Cardiac muscle cell (in vitro differentiated cells and primary cell): ENCODE results near the gene HTT-AS. TPM values are rescaled to one million over a fixed set of nuclear protein-coding genes. Genes with fewer than 3 reads are reported as not detected.

Source experiments
- DNase-seq, 2 donors: peaks; one replicate each; pipeline versions ENCODE4 v3.0.0 to v3.0.0-alpha.2; 2010 to 2017; ENCODE audit warnings: low read depth in 1 of 2, low spot score in 1 of 2
- H3K27ac ChIP-seq: fragments of 200-600 bp; sonication (generic); 2 replicates; pipeline ENCODE4 v1.5.1; 2016
- H3K27me3 ChIP-seq: fragments of 200-600 bp; sonication (generic); 2 replicates; pipeline ENCODE4 v1.6.0; 2016; ENCODE audit warnings: control low read depth
- H3K36me3 ChIP-seq: fragments of 200-600 bp; sonication (generic); 2 replicates; pipeline ENCODE4 v1.5.1; 2016; ENCODE audit warnings: control low read depth
- H3K4me1 ChIP-seq: fragments of 200-600 bp; sonication (generic); 2 replicates; pipeline ENCODE4 v1.8.1; 2017; ENCODE audit warnings: low read depth, mild to moderate bottlenecking, mixed run types
- H3K4me3 ChIP-seq: fragments of 200-600 bp; sonication (generic); 2 replicates; pipeline ENCODE4 v1.5.1; 2016; ENCODE audit warnings: mild to moderate bottlenecking
- H3K9me3 ChIP-seq: fragments of 200-600 bp; sonication (generic); 2 replicates; pipeline ENCODE4 v1.5.1; 2017; ENCODE audit warnings: low read depth, mild to moderate bottlenecking, control low read depth
- polyA plus RNA-seq: library from polyadenylated mRNA; unstranded; fragments of >200 nt; fragmentation: Nextera tagmentation; extraction: Ambion mirVana; gene quantifications from 2 replicates; pipeline ENCODE4 v1.2.1, GENCODE V29; 2016
- total RNA-seq: library from RNA; depleted of rRNA; stranded (reverse); fragments of >200 nt; gene quantifications from 2 replicates; pipeline ENCODE4 v1.2.3, GENCODE V29; 2016
- TF ChIP-seq, protein P1 (sequence below): IDR thresholded peaks from 2 replicates; pipeline ENCODE4 v1.5.1; 2012; ENCODE audit warnings: low read depth, mild to moderate bottlenecking, low read length

The HTT-AS gene
- total and polyA plus RNA-seq, 2 experiments from 2014 or later = not detected

DNA sequence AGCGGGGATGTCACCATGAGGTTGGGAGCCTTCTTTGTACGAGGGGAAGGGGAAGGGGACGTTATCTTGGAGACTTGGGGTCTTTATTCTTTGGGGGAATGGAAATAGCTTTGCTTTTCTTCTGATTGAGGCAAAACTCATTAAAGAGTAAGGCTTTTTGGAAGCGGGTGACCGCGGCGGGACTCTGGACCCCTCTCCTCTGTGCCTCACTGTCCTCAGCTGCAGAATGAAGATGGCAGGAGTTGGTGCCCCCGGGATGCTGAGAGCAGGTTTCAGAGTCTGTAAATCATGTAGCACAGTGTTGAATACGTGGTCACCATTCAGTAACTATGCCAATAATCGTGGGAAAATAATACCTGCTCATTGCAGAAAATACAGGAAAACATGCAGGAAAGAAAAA is 32.1 kb downstream of the HTT-AS start:
- TF ChIP-seq, protein P1, sequence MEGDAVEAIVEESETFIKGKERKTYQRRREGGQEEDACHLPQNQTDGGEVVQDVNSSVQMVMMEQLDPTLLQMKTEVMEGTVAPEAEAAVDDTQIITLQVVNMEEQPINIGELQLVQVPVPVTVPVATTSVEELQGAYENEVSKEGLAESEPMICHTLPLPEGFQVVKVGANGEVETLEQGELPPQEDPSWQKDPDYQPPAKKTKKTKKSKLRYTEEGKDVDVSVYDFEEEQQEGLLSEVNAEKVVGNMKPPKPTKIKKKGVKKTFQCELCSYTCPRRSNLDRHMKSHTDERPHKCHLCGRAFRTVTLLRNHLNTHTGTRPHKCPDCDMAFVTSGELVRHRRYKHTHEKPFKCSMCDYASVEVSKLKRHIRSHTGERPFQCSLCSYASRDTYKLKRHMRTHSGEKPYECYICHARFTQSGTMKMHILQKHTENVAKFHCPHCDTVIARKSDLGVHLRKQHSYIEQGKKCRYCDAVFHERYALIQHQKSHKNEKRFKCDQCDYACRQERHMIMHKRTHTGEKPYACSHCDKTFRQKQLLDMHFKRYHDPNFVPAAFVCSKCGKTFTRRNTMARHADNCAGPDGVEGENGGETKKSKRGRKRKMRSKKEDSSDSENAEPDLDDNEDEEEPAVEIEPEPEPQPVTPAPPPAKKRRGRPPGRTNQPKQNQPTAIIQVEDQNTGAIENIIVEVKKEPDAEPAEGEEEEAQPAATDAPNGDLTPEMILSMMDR = no peak
- Histone ChIP-seq H3K9me3 (no peaks in the 10 kb centered on the region), H3K36me3 (no peaks in the 10 kb centered on the region), H3K4me1 (peaks cover 9% of the 10 kb centered on the region), H3K4me3 (no peak overlapping the region), H3K27ac (no peak overlapping the region), H3K27me3 (no peaks in the 10 kb centered on the region)
- DNase-seq = no peak

DNA sequence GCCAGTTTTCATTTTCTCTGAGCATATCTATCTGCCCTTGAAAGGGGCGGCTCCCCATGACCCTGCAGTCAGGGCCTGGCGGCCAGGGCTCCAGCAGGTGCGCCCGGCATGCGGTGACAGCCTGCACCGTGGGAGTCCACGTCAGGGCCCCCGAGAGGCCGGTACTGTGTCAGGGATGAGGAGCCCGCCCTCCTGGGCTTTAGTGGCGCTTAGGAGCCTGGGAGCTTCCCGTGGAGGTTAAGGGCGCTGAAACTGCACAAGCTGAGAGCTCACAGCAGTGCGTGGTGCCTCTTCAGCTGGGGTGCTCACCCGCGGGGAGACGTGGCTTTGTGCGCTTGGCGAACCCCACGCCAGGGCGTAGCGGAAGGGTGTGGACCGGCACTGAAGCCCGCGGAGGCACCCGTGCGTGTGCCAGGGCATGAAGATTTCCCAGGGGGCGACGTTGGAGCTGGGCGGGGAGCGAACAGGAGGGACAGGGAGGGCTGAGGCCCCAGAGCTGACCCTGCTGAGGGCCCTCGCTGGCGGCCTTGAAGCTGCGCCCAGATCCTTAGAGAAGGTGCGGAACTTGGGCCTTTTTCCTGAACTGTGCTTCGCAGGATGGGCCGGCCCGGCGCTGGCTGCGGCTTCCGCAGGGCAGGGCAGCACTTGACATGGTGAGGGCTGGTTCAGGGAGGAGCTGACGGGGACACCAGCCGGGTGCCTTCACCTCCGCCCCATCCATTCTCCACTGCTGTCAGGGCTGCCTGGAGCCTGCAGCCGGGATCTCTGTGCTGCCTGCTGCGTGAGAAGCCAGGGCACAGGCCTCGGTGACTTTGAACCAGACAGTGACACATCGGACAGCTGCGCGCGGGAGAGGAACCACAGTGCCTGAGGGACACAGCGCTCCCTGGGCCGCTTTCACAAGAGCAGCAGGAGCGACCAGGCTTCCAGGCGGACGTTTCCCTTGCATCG is 32.9 kb downstream of the HTT-AS start:
- Histone ChIP-seq H3K27me3 (no peaks in the 10 kb centered on the region), H3K4me1 (peaks cover 9% of the 10 kb centered on the region), H3K27ac (no peak overlapping the region), H3K9me3 (no peaks in the 10 kb centered on the region), H3K4me3 (no peak overlapping the region), H3K36me3 (no peaks in the 10 kb centered on the region)
- TF ChIP-seq, protein P1 = no peak
- peak in 1 of 2 donors; percentile 11 for DNase-seq

DNA sequence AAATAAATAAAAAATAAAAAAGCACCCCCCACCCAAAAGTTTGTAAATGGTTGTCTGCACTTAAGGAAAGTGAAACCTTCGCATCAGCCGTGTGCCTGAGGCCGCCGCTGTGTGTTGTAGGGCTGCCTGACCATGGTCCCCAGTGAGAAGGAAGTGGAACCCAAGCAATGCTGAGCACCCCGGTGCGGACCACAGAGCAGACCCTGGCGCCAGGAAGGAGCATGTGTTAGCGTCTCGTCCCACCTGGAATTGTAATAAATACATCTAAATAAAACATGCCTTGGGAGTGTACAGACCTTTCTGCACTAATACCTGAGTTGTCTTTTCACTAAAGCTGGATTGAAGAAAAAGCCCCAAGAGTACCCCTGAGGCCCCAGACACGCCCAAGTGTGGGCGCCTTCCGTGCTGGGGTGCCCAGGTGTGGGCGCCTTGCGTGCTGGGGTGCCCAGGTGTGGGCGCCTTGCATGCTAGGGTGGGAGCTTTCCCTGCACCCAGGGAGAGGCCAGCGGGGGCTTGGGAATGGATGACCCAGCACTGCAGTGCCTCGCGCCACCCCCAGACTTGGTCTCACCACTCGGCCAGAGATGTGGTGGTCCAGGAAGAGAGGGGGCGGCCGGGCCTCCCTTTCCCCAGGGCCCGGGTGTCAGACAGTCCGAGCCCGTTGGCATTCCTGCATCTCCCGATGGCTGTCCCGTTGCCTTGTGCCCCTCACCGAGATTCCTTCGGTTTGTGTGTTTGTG is 33.7 kb downstream of the HTT-AS start:
- H3K27me3 ChIP-seq = no peaks in the 10 kb centered on the region
- peaks cover 9% of the 10 kb centered on the region for H3K4me1 ChIP-seq
- H3K4me3 ChIP-seq = no peak overlapping the region
- TF ChIP-seq, protein P1 = no peak
- no peaks in the 10 kb centered on the region for H3K36me3 ChIP-seq
- H3K27ac ChIP-seq = no peak overlapping the region
- no peaks in the 10 kb centered on the region for H3K9me3 ChIP-seq
- DNase-seq = no peak

DNA sequence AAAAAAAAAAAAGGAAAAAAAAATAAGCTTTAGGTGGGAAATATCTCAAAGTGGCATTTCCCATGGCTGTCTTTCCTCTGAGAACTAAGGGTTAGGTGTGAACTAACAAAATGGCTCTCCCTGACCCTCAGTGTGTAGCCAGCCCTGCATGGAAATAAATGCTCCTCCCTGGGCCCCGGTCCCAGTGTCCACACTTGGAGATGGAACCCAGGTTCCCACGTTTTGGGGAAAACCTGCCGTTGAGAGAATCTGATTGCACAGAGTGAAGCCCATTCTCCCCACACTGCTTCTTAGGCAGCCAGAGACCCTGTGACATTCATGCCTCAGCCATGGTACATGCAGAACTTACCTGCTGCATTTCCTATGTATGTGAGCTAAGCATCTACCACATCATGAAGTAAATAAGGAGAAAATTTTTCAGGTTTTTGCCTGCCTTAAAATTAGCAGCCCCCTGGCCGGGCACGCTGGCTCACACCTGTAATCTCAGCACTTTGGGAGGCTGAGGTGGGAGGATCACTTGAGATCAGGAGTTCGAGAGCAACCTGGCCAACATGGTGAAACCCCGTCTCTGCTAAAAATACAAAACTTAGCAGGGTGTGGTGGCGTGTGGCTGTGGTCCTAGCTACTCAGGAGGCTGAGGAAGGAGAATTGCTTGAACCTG is 34.5 kb downstream of the HTT-AS start:
- Histone ChIP-seq H3K36me3 (no peaks in the 10 kb centered on the region), H3K27ac (no peak overlapping the region), H3K27me3 (no peaks in the 10 kb centered on the region), H3K9me3 (no peaks in the 10 kb centered on the region), H3K4me3 (no peak overlapping the region), H3K4me1 (peaks cover 9% of the 10 kb centered on the region)
- DNase-seq = no peak
- TF ChIP-seq, protein P1 = no peak

DNA sequence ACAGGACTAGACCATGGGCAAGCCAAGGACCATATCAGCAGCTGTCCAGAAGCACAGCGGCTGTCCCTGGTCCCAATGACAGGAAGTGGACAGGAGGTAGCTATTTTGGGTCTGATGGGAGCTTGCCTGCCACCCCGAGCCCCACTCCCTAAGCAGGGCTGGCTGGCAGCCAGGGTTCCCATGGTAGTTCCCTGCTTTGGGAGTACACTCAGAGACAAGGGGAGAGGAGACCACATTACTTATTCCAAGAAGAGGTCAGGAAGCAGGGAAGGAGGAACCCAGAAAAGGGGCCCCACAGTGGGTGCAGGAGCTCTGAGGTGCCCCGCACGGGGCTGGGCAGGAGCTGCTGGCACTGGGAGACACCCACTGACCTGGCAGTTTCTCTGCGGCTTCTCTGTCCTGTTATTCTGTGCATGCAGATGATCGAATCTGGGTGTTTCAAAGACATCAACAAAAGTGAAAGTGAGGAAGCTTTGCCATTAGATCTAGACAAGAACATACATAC is 36.3 kb downstream of the HTT-AS start:
- Histone ChIP-seq H3K27ac (peak overlapping the region; percentile 30), H3K36me3 (no peaks in the 10 kb centered on the region), H3K9me3 (no peaks in the 10 kb centered on the region), H3K4me1 (peaks cover 9% of the 10 kb centered on the region), H3K27me3 (no peaks in the 10 kb centered on the region), H3K4me3 (no peak overlapping the region)
- TF ChIP-seq, protein P1 = no peak
- peak; percentile 17 to 76 for DNase-seq
